ENCODE data around the gene ARSK.
"Not testable (repeated sequence)": the region's sequence is repeated elsewhere in the genome, so short reads cannot be mapped to it uniquely, and the experiment has no call there.

ARSK gene

DNA sequence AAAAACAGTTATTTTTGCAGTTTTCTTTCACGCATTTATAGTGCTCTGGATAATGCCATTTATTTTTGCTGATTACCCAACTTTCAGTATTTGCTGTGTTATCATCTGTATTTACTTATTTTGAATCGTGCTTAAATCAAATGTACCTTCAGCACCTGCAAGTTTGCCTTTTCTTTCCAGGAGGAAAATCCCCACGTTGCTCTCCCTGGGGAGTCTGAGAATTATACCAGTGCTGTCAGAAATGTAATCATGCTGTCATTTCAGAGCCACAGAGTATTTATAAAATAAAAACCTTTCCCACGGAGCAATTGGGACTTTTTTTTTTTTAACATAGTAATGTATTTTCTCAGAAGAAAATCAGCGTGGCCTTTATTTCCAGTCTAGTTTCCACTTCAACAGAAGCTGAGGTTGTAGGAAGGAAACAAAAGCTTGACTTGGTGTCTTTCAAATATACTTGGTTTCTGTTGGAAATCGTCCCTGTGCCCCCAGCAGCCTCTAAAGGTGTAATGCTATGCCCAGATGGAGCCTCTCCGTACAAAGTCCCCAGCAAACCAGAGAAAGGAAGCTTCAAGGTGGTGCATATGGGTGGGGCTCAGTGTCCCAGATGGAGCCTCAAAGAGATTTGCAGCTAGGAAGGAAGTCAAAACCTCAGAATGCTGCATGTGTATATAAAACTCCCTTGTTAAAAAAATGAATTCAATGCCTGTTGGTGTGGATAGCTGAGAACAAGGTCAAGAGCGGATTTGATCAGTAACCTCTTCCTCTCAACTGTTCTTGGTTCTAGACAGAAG lies 67.1 kb downstream of the ARSK start:
- no peak for DNase-seq (ENCODE audit: low spot score)

DNA sequence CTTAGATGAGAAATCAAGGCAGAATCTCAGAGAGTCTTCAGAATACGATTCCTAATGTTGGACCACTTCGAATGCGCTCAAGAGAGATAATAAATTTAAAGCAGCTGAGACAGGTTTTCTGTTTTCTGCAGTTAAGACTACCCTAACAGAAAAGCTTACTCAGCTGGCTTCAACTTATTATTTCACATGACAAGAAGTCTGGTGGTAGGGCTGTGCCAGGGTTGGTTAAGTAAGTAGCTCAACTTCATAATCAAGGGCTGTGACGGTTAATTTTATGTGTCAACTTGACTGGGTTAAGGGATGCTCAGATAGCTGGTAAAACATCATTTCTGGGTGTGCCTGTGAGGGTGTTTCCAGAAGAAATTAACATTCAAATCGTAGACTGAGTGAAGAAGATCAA lies 68.8 kb downstream of the ARSK start:
- no peak for DNase-seq (ENCODE audit: low spot score)

DNA sequence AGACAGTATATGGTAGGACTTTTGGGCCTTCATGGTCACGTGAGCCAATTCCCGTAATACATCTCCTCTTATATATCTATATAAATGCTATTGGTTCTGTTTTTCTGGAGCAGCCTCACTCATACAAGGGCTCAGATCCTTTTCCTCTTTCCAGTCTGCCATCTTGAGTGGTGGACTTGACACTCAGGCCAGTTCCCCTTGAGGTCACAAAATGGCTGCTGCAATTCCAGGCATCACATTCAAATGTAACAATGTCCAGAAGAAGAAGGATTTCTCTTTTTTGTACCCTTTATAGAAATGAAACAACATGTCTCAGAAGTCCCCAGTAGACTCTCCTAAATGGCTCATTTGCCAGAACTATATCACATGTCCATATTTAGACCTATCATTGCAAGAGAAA lies 69.5 kb downstream of the ARSK start:
- DNase-seq (ENCODE audit: low spot score): no peak

DNA sequence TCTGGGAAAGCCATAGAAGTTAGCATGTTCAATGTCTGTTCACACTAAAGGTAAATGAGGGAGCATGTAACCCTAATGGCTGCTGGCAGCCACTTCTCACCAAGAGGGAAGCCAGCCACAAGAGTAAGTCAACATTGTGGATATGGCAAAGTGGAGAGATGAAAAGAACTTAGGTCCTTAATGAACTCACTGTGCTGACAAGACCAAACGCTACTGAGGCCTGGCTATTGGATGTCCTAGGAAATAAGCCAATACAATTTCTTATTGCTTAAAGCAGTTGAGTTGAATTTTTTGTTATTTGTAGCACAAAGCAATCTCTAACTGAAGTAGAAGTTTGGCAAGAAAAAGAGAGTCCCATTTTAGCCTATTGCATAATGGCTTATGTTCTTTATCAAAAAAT lies 71.8 kb downstream of the ARSK start:
- no peak for DNase-seq (ENCODE audit: low spot score)

DNA sequence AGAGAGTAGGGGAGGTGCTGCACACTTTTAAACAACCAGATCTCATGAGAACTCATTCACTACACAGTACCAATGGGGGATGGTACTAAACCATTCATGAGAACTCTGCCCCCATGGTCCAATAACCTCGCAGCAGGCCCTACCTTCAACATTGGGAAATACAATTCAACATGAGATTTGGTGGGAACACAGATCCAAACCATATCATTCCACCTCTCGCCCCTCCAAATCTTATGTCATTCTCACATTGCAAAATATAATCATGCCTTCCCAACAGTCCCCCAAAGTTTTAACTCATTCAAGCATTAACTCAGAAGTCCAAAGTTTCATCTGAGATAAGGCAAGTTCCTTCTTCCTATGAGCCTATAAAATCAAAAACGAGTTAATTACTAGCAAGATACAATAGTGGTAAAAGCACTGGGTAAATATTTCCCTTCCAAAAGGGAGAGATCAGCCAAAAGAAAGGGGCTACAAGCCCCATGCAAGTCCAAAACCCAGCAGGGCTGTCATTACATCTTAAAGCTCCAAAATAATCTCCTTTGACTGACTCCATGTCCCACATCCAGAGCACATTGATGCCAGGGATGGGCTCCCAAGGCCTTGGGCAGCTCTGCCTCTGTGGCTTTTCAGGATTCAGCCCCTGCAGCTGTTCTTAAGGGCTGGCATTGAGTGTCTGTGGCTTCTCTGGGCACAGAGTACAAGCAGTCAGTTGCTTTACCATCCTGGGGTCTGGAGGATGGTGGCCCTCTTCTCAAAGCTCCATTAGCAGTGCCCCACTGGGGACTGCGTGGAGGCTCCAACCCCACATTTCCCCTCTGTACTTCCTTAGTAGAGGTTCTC lies 73.3 kb downstream of the ARSK start:
- DNase-seq (ENCODE audit: low spot score): no peak

DNA sequence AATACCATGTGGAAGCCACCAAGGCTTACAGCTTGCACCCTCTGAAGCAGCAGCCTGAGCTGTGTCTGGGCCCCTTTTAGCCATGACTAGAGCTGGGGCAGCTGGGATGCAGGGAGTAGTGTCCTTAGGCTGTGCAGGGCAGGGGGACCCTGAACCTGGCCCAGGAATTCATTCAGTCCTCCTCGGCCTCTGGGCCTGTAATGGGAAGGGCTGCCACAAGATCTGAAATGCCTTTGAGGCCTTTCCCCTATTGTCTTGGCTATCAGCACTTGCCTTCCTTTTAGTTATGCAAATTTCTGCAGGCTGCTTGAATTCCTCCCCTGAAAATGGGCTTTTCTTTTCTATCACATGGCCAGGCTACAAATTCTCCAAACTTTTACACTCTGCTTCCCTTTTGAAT lies 74.0 kb downstream of the ARSK start:
- DNase-seq (ENCODE audit: low spot score): no peak

DNA sequence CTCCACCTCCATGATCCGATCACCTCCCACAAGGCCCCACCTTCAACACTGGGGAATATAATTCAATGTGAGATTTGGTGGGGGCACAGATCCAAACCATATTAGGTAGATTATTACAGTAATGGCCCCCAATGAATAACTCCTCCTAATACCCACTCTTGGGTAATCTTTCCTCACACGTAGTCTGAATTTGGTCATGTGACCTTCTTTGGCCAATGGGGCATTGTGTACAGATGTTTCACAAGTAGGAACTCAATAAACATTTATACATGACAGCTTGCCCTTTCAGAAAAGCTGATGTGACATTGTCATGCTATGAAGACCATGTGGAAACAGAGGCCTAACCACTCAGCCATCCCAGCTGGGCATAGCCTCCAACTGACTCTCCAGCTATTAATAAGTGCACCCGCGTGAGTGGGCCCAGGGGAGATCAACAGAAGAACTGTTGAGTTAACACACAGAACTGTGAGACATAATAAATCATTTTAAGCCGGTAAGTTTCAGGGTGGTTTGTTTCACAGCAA lies 75.6 kb downstream of the ARSK start:
- DNase-seq (ENCODE audit: low spot score): no peak

DNA sequence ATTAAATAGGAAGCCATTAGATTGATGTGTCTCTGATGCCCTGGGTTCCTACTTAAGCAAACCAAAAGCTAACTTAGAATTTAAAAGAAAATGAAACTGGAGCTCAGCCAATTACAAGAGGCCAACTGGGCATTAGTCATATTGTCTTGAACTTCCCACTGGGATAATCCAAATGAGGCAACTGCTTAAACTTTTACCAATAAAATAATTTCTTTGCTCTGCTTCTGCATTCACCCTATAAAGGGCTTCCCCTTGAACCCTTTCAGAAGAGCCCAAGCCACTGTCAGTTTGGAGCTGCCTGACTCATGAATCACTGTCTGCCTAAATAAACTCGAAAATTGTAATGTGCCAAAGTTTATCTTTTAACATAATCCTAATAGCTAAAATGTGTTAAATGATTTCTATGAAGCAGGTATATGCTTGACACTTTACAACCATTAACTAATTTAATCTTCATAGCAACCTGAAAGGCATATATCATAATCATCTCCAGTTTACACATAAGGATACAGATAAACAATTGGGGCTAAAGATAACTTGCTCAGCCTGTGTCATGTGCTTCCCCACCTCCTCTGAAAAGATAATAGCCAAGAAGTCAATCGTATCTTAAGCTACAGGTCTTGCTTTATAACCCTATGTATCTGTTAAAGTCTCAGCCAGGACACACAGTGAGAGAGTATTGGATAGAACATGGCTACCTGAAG lies 76.5 kb downstream of the ARSK start:
- no peak for DNase-seq (ENCODE audit: low spot score)

DNA sequence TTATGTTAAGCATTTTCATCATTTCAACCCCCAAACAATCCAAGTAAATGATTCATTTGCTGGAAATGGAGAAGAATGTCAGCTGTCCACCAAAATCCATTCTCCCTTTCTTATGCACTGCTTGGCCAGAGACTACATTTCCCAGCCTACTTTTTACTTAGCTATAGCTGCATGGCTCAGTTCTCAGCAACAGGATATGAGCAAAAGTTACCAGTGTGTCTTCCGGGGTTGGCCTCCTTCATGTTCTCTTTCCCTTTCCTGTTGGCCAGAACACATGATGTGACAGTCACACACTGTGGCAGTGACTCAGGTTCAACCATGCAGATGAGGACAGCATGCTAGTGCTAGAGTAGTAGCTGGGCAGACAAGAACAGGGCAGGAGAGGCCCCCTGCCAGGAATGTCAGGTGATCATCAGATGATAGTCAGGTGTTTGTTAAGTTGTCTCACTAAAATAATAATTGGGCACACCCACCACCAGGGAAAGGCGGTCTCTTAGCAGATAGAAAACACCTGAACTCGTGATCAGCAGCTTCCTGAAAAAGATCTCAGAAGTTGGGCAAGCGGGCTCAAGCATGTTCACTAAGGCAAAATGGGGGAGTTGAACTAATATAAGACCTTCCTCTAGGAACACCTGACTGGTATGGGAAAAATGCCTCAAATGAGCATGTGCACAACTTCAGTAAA lies 77.2 kb downstream of the ARSK start:
- no peak for DNase-seq (ENCODE audit: low spot score)

DNA sequence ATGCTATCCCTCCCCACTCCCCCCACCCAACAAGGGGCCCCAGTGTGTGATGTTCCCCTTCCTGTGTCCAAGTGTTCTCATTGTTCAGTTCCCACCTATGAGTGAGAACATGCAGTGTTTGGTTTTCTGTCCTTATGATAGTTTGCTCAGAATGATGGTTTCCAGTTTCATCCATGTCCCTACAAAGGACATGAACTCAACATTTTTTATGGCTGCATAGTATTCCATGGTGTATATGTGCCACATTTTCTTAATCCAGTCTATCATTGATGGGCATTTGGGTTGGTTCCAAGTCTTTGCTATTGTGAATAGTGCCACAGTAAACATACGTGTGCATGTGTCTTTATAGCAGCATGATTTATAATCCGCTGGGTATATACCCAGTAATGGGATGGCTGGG lies 78.0 kb downstream of the ARSK start:
- DNase-seq (ENCODE audit: low spot score): not testable (repeated sequence)

DNA sequence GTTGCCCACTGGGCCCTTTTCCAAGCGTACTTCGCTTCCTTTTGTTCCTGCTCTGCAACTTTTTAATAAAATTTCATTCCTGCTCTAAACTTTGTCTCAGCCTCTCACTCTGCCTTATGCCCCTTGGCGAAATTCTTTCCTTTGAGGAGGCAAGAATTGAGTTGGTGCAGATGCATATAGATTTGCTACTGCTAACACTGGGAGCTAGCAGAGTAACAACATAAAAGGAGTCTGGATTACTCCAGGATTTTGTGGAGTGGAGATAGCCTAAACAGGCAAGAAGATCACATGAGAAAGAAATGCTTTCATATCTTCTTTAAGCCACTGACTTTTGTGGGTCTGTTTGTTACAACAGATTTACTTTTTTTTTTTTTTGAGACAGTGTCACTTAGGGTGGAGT lies 78.8 kb downstream of the ARSK start:
- no peak for DNase-seq (ENCODE audit: low spot score)

DNA sequence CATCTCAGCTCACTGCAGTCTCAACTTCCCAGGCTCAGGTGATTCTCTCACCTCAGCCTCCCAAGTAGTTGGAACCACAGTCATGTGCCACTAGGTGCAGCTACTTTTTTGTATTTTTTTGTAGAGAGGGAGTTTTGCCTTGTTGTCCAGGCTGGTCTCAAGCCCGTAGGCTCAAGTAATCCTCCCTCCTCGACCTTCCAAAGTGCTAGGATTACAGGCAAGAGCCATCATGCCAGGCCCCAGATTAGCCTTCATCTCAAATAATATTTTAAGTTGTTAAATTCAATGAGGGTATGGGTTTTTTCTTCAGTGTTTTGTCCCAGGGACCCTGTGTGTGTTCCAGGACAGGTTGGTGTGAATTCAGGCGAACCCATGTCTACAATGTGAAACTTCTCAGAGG lies 79.2 kb downstream of the ARSK start:
- DNase-seq (ENCODE audit: low spot score): no peak

DNA sequence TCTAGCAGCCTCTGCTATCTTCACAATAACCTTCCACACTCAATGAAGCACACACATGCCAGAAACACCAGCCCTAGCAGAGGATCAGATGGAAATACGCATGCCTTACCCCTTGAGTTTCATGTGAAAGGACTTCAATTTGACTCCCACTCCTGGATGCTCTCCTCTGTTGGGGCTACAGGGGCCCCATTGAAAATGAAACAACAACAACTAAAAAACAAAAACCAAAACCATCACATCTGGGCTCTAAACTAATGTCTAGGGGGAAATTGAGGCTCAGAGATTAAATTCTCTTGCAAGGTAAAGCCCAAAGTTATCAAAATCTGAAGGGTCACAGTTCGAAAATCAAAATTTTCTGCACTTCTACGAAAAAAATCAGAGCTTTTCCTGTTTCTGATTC lies 83.7 kb downstream of the ARSK start:
- no peak for DNase-seq (ENCODE audit: low spot score)

DNA sequence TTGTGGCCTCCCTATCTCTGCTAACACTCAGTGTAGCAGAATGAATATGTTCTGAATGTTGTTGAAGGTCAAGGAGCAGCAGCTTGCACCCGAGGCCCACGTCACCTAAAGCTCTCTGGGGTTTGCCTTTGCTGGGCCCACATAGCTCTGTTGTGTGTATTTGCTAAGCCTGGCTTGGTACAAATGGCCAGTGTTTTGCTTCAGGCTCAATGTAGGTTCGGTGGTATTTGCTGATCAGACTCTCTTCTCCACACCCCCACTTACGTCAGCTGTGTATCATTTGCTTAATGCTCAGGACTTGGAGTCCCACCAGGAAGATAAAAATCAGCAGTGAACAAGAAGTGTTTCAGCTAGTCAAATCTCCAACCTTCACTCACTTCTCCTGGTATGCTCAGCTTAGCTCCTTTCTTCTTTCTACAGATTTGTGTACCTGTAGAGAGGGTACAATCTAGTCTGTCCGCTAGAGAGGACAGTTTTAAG lies 86.9 kb downstream of the ARSK start:
- no peak for DNase-seq (ENCODE audit: low spot score)

DNA sequence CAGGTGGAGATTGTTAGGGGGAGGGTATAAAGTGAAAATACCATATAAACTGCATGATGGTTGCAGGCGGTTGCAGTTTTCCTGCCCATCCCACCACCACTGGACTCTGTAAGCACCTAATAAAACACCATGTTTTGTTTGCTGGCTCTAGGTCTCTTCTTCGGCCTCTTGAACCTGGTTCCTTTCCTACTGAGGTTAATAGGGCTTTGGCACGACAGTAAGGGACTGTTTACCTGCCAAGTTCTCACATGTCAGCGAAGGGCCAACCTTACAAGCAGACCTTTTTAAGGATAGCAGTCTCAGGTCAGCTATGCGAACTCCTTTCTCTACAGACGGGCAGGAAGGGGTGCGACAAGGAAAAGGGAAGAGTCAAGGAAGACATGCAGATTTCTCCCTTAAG lies 88.3 kb downstream of the ARSK start:
- DNase-seq (ENCODE audit: low spot score): no peak

DNA sequence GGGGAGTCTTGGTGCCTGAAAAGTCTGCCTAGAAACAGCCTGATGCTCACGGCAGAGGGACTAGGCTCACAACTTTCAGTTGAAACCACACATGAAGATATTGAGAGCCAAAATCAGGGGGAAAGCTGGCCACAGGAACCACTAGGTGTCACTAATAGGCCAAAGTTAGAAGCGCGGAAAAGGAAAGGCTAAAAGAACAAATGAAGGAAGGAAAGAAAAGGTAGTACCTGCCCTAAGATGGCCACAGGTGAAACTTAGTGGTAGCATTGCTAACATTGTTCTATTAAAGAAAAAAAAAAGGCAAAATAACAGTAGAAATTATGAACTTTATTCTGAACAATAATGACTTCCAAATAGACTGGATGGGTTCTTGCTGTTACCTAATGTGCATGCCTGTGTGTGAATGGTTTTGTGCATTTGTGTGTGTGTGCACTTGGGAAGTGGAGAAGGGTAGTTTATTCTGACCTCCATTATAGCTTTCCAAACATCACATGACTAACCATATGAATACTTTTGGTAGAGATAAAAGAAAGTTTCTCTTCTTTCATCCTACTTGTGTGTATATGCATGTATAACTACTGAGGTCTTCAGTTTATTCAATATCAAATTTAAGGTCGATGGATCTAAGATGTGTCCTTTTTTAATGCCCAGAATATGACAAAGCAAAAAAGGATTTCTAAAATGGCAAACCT lies 89.6 kb downstream of the ARSK start:
- DNase-seq (ENCODE audit: low spot score): no peak

DNA sequence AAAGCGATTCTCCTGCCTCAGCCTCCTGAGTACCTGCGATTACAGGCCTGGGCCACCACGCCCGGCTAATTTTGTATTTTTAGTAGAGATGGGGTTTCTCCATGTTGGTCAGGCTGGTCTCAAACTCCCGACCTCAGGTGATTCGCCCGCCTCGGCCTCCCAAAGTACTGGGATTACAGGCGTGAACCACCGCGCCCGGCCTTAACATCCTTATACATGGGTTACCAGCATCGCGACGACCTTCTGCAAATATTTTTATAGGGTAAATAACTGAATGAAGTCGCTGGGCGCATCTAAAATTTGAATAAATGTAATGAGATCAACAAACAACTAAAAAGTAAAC lies 91.3 kb downstream of the ARSK start:
- DNase-seq (ENCODE audit: low spot score): not testable (repeated sequence)

DNA sequence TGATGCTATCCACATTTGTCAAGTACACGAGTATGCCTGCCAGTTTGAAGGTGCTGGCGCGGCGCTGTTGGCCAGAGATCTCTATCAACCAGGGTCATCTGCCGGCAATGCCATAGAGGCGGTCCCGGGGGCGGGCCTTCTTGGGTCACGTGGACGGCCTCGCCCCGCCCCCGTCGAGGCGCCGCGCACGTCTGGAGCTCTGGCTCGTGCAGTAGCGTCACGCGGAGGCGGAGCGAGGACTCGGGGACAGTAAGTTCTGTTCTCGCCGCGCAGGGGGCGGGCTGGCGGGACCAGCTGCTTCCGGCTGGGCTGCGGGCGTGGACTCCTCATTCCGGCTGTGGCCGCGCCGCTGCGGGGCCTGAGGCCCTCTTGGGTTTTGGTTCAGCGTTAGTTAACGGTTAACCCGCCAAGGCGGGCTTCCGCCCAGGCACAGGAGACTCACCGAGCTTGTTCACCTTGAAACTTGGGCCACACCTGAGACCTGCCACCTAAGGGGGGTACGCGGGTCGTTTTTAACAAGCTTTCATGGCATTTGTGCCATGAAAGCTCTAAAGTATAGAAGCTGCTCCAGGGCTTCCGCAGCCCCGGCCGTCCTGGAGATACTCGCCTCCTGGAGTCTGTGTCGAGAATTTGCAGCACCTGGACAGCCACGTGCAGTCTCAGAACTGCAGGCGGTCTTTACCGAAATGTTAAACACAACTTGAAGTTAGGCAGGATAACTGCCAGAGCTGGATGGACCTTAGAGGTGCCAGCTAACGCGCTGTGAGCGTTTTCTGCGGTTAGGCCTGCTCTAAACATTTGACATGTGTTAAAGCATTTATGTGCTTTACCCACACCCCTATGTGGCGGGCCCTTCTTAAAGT lies 91.9 kb downstream of the ARSK start, which contains the start of gene RFESD:
Gene RFESD (plus strand): TSS at position 209 of the 863 bp plus-strand sequence. CDS start 5,495 bp downstream, outside the sequence.
- peak; percentile 98 for DNase-seq (ENCODE audit: low spot score)

DNA sequence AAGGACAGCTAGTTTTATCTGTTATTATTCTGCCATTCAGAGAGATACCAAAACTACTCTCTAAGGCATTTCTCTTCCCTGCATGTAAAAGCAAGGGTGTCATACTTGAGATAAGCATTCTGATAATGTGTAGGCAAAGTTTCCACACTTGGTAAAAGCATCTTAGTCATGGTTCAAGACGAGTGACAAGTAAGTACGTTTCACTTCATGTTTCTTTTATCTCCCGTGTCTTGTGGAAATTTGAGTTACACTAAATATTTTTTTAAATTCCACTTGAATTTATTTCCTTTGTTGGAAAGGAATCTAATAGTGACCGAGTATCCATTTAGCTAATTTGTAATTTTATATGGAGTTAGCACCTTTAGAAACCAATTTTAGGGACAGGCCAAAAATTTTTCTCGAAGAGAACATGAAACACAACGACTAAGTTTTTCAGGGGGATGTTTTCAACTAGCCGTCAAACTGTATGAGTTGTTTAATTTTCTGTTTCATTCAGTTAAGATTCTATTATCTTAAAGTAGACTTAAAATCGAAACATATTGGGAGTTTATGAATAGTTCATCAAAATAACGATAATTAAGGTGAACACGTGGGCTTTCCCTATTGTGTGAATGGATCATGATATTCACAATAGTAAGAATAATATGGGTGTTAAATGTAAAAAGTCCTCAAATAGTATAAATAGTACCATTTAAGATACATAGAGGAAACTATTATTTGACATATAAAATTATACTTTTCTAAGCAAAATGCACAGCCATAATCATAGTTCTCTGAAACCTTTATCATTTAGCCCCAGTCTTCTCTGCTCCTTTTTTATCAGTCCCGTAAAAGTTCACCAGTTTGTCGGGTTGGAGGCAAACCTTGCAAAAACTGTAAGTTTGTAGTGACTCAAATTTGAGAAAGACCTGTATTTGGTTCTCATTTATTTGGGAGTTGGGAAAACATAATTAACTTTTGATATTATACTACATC lies 93.3 kb downstream of the ARSK start:
- no peak for DNase-seq (ENCODE audit: low spot score)

Measured in left forelimb (tissue), 1 donor.